Gastrocnemius medialis (tissue), 4 donors: ENCODE results near the gene LRRC10.

ENCODE experiments used
- POLR2A ChIP-seq, 2 donors: fragments of 450-650 bp; IDR thresholded peaks; one replicate each; pipeline ENCODE4 v1.6.1; 2017; ENCODE audit warnings: antibody characterized with exemption in 2 of 2, mild to moderate bottlenecking in 2 of 2, moderate library complexity in 2 of 2
- TF ChIP-seq, protein P1 (sequence below), 5 experiments: fragments of 450-650 bp in 3 of 5; fragments of 200-600 bp in 2 of 5; sonication (generic) in 2 of 5; IDR thresholded peaks in 4 of 5; conservative IDR thresholded peaks in 1 of 5; 1 replicate in 4 of 5; 2 replicates in 1 of 5; pipeline ENCODE4 v1.5.1; 2016 to 2019; ENCODE audit warnings: antibody characterized with exemption in 5 of 5, mild to moderate bottlenecking in 3 of 5, moderate library complexity in 3 of 5

DNA sequence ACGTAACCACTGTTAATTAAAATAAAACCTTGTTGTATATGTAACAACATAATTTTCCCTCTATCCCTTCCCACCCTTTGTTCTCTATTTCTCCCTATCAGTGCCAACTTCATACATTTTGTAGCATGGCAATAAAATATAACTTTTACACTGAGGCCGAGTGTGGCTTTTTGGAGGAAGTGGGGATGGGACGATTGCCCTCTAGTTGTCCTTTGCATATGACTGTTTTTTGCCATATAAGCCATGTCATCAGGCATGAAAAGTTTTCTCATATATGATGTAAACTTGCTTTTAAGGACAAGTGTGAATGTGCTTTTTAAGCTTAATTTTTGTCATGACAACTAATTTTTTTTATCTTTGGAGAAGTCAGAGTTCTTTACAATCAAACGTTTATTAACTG, 31.7 kb downstream of the LRRC10 start:
- no peak for TF ChIP-seq POLR2A (IDR thresholded peaks at IDR 0.05)
- TF ChIP-seq, protein P1, sequence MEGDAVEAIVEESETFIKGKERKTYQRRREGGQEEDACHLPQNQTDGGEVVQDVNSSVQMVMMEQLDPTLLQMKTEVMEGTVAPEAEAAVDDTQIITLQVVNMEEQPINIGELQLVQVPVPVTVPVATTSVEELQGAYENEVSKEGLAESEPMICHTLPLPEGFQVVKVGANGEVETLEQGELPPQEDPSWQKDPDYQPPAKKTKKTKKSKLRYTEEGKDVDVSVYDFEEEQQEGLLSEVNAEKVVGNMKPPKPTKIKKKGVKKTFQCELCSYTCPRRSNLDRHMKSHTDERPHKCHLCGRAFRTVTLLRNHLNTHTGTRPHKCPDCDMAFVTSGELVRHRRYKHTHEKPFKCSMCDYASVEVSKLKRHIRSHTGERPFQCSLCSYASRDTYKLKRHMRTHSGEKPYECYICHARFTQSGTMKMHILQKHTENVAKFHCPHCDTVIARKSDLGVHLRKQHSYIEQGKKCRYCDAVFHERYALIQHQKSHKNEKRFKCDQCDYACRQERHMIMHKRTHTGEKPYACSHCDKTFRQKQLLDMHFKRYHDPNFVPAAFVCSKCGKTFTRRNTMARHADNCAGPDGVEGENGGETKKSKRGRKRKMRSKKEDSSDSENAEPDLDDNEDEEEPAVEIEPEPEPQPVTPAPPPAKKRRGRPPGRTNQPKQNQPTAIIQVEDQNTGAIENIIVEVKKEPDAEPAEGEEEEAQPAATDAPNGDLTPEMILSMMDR (IDR thresholded peaks at IDR 0.05 in 4 of 5, conservative IDR thresholded peaks at IDR 0.05 in 1 of 5): no peak
